ENCODE data around the gene KAT2A.
"Not testable (repeated sequence)": the region's sequence is repeated elsewhere in the genome, so short reads cannot be mapped to it uniquely, and the experiment has no call there.

KAT2A gene
- total RNA-seq: 31.2 to 37.5 reads per million in 2 donors

- DNase-seq: peak; percentile 47 to 84 (median 64)
Observed at GRCh38 chr17:42120770-42121769, at the start of gene KAT2A. KAT2A (minus strand) TSS chr17:42121367; CDS start chr17:42121304, 63 bp downstream.

- no peak for DNase-seq
Observed at GRCh38 chr17:42169351-42169750, 48.2 kb upstream of the KAT2A start.

GRCh38 chr17:42167807-42168206 is 46.6 kb upstream of the KAT2A start:
- no peak for DNase-seq

GRCh38 chr17:42166196-42166763 is 45.1 kb upstream of the KAT2A start:
- no peak for DNase-seq

GRCh38 chr17:42165751-42166150 is 44.6 kb upstream of the KAT2A start:
- no peak for DNase-seq

- no peak for DNase-seq
Observed at GRCh38 chr17:42163696-42164407, 42.7 kb upstream of the KAT2A start.

- peak in 2 of 5 experiments; percentile 29 to 37 for DNase-seq
Observed at GRCh38 chr17:42163113-42163512, 41.9 kb upstream of the KAT2A start.

GRCh38 chr17:42160531-42160910 is 39.4 kb upstream of the KAT2A start:
- no peak for DNase-seq

- DNase-seq: no peak
Observed at GRCh38 chr17:42159796-42160530, 38.8 kb upstream of the KAT2A start.

- DNase-seq: no peak
Observed at GRCh38 chr17:42155614-42156045, 34.5 kb upstream of the KAT2A start.

- no peak for DNase-seq
Observed at GRCh38 chr17:42153919-42154742, 33.0 kb upstream of the KAT2A start.

GRCh38 chr17:42146911-42147607 is 25.9 kb upstream of the KAT2A start:
- DNase-seq: no peak

- DNase-seq: not testable (repeated sequence)
Observed at GRCh38 chr17:42143138-42143537, 22.0 kb upstream of the KAT2A start.

GRCh38 chr17:42142371-42142896 is 21.3 kb upstream of the KAT2A start:
- DNase-seq: no peak

GRCh38 chr17:42141382-42141781 is 20.2 kb upstream of the KAT2A start:
- no peak for DNase-seq

- DNase-seq: not testable (repeated sequence)
Observed at GRCh38 chr17:42140690-42141089, 19.5 kb upstream of the KAT2A start.

GRCh38 chr17:42138749-42139492 is 17.8 kb upstream of the KAT2A start:
- DNase-seq: no peak

- no peak for DNase-seq
Observed at GRCh38 chr17:42136654-42137051, 15.5 kb upstream of the KAT2A start.

Data from T-helper 2 cell (primary cell).